ENCODE results near the gene PCSK9. TPM values are rescaled to one million over a fixed set of nuclear protein-coding genes. Genes with fewer than 3 reads are reported as not detected.
A peak's percentile ranks its signal among the peaks of the same experiment; 100 is the strongest.

The PCSK9 gene
- total and polyA plus RNA-seq, 2 experiments from 2014 or later: 23.5 to 31.4 TPM

- no peak overlapping the region for H3K4me2 ChIP-seq
- no peak overlapping the region for H2AFZ ChIP-seq
- peak; percentile 27 for DNase-seq (ENCODE audit: low spot score)
- no peak for TF ChIP-seq EZH2phosphoT487 (IDR thresholded peaks at IDR 0.05; ENCODE audit: low read depth, severe bottlenecking, unreplicated experiment)
- TF ChIP-seq CTCF (IDR thresholded peaks at IDR 0.05; ENCODE audit: poor library complexity): no peak
- TF ChIP-seq EZH2 (IDR thresholded peaks at IDR 0.05; ENCODE audit: borderline replicate concordance): no peak
- no peaks in the 10 kb centered on the region for H3K9me3 ChIP-seq (ENCODE audit: low read depth)
- H3K9me2 ChIP-seq (replicated peaks; ENCODE audit: insufficient read depth): no peaks in the 10 kb centered on the region
- H4K20me1 ChIP-seq (ENCODE audit: insufficient read depth, poor library complexity, severe bottlenecking): no peaks in the 10 kb centered on the region
- no peaks in the 10 kb centered on the region for H3K79me2 ChIP-seq
- H3K4me3 ChIP-seq: no peak overlapping the region
- H3K27me3 ChIP-seq: no peaks in the 10 kb centered on the region
- no peak overlapping the region for H3K27ac ChIP-seq
- H3K36me3 ChIP-seq (replicated peaks; ENCODE audit: insufficient read depth, low read depth): no peaks in the 10 kb centered on the region
- peaks cover 6% of the 10 kb centered on the region for H3K4me1 ChIP-seq (ENCODE audit: insufficient read depth)
- WGBS (ENCODE audit: low lambda C conversion rate, missing lambda C conversion rate): 65% methylated on average over 12 of the region's 12 CpGs
These were observed 24.8 kb downstream of the PCSK9 start for GRCh38 chr1:55064071-55064581.

GRCh38 chr1:55064861-55065263 is 25.5 kb downstream of the PCSK9 start:
- 78% methylated on average over 2 of the region's 2 CpGs for WGBS (ENCODE audit: low lambda C conversion rate, missing lambda C conversion rate)
- H3K27ac ChIP-seq: no peak overlapping the region
- H3K4me1 ChIP-seq (ENCODE audit: insufficient read depth): peaks cover 6% of the 10 kb centered on the region

GRCh38 chr1:55065648-55066047 is 26.3 kb downstream of the PCSK9 start:
- no peak overlapping the region for H3K27ac ChIP-seq
- H3K4me2 ChIP-seq: no peak overlapping the region
- no peaks in the 10 kb centered on the region for H3K36me3 ChIP-seq (replicated peaks; ENCODE audit: insufficient read depth, low read depth)
- H2AFZ ChIP-seq: no peak overlapping the region
- no peaks in the 10 kb centered on the region for H3K79me2 ChIP-seq
- H3K4me3 ChIP-seq: no peak overlapping the region
- peaks cover 6% of the 10 kb centered on the region for H3K4me1 ChIP-seq (ENCODE audit: insufficient read depth)
- DNase-seq (ENCODE audit: low spot score): no peak
- no peaks in the 10 kb centered on the region for H3K27me3 ChIP-seq
- WGBS (ENCODE audit: low lambda C conversion rate, missing lambda C conversion rate): 98% methylated on average over 4 of the region's 4 CpGs
- no peaks in the 10 kb centered on the region for H3K9me2 ChIP-seq (replicated peaks; ENCODE audit: insufficient read depth)
- H3K9me3 ChIP-seq (ENCODE audit: low read depth): no peaks in the 10 kb centered on the region
- TF ChIP-seq EZH2 (IDR thresholded peaks at IDR 0.05; ENCODE audit: borderline replicate concordance): no peak
- TF ChIP-seq CTCF (IDR thresholded peaks at IDR 0.05; ENCODE audit: poor library complexity): no peak
- TF ChIP-seq EZH2phosphoT487 (IDR thresholded peaks at IDR 0.05; ENCODE audit: low read depth, severe bottlenecking, unreplicated experiment): no peak
- H4K20me1 ChIP-seq (ENCODE audit: insufficient read depth, poor library complexity, severe bottlenecking): no peaks in the 10 kb centered on the region

More at GRCh38 chr1:55064861-55065263, 25.5 kb downstream of the PCSK9 start:
- H2AFZ ChIP-seq: no peak overlapping the region
- no peak overlapping the region for H3K4me3 ChIP-seq
- H3K9me3 ChIP-seq (ENCODE audit: low read depth): no peaks in the 10 kb centered on the region
- H3K27me3 ChIP-seq: no peaks in the 10 kb centered on the region
- no peaks in the 10 kb centered on the region for H3K9me2 ChIP-seq (replicated peaks; ENCODE audit: insufficient read depth)
- no peaks in the 10 kb centered on the region for H3K36me3 ChIP-seq (replicated peaks; ENCODE audit: insufficient read depth, low read depth)
- no peaks in the 10 kb centered on the region for H4K20me1 ChIP-seq (ENCODE audit: insufficient read depth, poor library complexity, severe bottlenecking)
- no peak for DNase-seq (ENCODE audit: low spot score)
- no peaks in the 10 kb centered on the region for H3K79me2 ChIP-seq
- no peak for TF ChIP-seq CTCF (IDR thresholded peaks at IDR 0.05; ENCODE audit: poor library complexity)
- TF ChIP-seq EZH2phosphoT487 (IDR thresholded peaks at IDR 0.05; ENCODE audit: low read depth, severe bottlenecking, unreplicated experiment): no peak
- H3K4me2 ChIP-seq: no peak overlapping the region
